GM10266 (cell line): ENCODE results near the gene GPR65.
A peak's percentile ranks its signal among the peaks of the same experiment; 100 is the strongest.

Source experiments
- DNase-seq: peaks from one replicate; pipeline ENCODE4 v3.0.0; 2012; ENCODE audit errors: extremely low spot score
- TF ChIP-seq, protein P1 (sequence below): IDR thresholded peaks from 2 replicates; pipeline ENCODE4 v1.5.1; 2012; ENCODE audit warnings: mild to moderate bottlenecking, low read depth; ENCODE audit not compliant: control insufficient read depth, insufficient read depth; ENCODE audit errors: missing control alignments

GPR65 gene

DNA sequence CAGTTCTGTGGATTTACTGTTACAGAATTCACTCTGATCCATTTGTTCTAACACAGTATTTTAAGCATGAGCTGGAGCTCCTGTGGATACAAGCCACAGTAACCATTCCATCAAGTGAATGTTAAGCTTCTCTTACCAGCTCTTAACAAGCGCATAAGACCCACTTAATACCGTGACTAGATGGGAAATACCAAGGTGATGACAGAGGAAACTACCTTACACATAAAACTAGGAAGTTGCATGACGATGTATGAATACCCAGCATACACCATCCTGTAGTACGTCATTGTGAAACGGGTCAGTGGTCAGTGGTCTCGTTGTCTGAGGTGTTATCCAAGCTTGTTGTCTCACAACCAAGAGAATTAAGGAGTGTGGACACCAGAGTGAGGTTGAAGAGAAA, 10.0 kb upstream of the GPR65 start:
- DNase-seq, result peak; percentile 57
- TF ChIP-seq, protein P1, sequence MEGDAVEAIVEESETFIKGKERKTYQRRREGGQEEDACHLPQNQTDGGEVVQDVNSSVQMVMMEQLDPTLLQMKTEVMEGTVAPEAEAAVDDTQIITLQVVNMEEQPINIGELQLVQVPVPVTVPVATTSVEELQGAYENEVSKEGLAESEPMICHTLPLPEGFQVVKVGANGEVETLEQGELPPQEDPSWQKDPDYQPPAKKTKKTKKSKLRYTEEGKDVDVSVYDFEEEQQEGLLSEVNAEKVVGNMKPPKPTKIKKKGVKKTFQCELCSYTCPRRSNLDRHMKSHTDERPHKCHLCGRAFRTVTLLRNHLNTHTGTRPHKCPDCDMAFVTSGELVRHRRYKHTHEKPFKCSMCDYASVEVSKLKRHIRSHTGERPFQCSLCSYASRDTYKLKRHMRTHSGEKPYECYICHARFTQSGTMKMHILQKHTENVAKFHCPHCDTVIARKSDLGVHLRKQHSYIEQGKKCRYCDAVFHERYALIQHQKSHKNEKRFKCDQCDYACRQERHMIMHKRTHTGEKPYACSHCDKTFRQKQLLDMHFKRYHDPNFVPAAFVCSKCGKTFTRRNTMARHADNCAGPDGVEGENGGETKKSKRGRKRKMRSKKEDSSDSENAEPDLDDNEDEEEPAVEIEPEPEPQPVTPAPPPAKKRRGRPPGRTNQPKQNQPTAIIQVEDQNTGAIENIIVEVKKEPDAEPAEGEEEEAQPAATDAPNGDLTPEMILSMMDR, result no peak

DNA sequence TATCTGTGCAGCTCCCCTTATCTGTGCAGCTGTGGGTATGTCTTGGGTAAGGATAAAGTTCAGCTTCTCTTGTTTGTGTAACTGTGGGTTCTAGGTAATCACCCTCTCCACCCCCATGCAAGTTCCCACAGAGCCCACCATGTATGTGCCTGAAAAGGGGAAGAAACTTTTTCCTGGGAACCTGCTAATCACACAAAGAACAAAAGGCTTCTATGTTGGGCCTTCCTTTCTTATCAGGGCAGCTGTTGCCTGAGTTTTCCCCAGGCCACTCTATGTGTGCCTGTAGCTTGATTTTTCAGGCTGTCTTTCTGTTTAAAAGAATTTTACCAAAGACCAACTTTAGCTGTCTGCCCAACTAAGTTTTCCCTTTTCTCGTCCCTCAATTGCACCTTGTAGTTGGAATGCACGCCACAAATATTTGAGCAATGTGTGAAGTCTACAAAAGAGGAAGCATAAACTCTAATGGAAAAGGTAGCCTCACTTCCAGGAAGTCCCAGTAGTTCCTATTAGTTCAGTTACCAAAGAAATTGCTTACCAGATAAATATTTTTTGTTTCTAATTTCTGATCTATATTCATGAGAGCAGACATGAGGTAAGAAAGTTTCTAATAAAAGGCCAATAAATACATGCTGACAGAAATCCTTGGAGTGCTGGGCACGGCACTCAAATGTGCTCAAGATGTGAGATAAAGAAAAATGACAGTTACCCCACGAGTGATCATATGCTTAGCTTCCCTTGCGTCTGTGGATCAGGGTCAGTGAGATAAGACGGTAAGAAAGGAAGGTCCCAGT, 9.2 kb upstream of the GPR65 start:
- TF ChIP-seq, protein P1, result no peak
- DNase-seq, result no peak

DNA sequence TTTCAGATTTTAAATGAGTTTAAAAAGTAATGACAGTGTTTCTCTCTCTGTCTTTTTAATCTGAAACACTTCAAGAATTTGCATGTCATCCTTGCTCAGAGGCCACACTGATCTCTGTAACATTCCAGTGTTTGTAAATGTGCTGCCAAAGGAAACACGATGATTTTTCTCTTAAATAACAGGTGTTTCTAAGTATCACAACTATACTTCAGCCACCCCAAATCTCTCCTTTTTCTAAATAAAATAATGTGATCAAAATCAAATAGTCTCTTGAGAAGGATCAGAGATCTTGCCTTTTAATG, 8.7 kb upstream of the GPR65 start:
- TF ChIP-seq, protein P1, result no peak
- no peak for DNase-seq

DNA sequence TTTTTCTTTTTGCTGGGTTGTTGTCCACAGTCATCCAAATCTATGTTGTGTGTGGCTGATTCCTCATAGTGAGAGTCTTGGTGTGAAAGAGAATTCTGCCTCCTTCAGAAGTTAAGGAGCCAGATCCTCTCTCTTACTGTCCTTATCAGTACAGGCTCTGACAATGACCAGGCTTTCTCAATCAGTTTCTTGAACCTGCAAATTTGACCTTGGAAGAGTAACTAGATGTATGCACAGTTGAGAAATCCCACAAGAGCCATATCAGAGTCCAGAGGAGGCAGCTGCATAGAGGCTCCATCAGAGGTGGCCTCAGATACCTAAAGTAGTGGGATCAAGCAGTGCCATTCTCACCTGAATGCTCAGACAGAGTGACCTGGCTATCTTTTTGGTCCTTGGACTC, 6.5 kb upstream of the GPR65 start:
- no peak for DNase-seq
- TF ChIP-seq, protein P1, result no peak

DNA sequence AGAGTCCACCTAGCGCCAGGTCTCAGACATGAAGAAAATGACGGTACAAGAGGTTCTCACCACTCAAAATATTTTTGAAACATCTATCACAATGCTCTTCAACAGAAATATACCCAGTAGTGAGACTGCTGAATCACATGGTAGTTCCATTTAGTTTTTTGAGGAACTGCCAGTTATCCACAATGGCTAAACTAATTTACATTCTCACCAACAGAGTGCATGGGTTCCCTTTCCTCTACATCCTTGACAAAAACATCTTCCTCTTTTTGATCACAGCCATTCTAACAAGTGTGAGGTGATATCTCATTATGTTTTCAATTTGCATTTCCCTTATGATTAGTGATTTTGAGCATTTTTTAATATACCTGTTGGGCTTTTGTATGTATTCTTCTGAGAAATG, 5.7 kb upstream of the GPR65 start:
- TF ChIP-seq, protein P1, result no peak
- DNase-seq, result no peak

DNA sequence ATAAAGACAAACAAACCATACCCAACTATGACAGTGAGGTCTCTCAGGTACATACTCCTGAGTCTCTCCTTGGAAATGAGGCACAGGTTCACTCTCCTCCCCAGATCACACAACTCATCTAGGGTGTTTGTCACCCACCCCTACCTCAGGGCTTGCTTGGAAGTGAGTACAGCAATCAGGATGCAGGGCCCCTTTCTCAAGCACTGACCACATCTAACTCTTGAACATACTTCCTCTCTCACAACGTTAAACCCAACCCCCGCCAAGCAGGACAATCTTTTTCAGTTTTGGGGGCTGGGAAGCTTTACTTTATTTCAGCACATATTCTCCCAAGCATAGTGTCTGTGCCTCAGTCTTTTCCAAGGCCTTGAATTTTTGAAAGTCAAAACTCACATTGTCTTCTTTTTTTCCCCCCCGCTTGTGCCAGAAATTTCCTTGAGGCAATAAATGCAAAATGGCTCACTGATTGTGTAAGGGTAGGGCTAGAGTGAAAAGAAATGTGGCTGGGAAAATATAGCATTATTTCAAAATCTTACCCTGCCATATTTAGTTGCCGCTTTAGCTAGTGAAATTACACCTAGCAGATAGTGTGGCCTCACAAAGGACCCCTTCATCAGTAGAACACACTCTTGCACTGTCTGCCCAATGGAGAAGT, 2.4 kb upstream of the GPR65 start:
- DNase-seq, result no peak
- TF ChIP-seq, protein P1, result no peak

DNA sequence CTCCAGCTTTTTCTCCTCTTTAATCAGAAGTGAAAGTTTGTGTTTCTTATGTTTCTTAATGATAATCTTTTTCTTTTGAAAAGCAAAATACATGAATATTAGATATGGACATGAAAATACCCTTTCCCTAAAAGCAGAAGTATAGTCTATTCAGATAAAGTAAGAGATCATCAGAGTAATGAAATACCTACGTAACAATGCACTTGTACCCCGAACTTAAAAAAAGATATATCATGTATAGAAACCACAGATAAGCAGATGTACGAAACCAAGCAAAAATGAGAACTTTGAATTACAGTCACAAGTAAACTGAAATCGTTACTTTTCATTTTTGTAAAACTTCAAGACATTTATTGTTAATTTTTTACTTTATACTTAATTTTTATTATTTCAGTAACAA, 1.5 kb upstream of the GPR65 start:
- DNase-seq, result no peak

More for the DNA sequence above, 1.5 kb upstream of the GPR65 start:
- TF ChIP-seq, protein P1, result no peak
